SU-DHL-6 (cell line): Measurements from ENCODE around the gene AGFG2.
"Not testable (repeated sequence)": the region's sequence is repeated elsewhere in the genome, so short reads cannot be mapped to it uniquely, and the experiment has no call there.

Experiments used
- EZH2phosphoT487 ChIP-seq: fragments of 200-600 bp; sonication (generic), shearing (Covaris generic); conservative IDR thresholded peaks from 2 replicates; pipeline ENCODE4 v1.6.1; 2018; ENCODE audit warnings: mild to moderate bottlenecking, antibody characterized with exemption, low read length, moderate library complexity, mixed read lengths
- TF ChIP-seq, protein P1 (sequence below): fragments of 200-600 bp; sonication (generic); IDR thresholded peaks from one replicate; pipeline ENCODE4 v1.5.1; 2017; ENCODE audit warnings: antibody characterized with exemption, mild to moderate bottlenecking, low read length, moderate library complexity; ENCODE audit not compliant: insufficient read depth, poor library complexity, severe bottlenecking

GRCh38 chr7:100536695-100537094 is 2.3 kb upstream of the AGFG2 start:
- TF ChIP-seq, protein P1, sequence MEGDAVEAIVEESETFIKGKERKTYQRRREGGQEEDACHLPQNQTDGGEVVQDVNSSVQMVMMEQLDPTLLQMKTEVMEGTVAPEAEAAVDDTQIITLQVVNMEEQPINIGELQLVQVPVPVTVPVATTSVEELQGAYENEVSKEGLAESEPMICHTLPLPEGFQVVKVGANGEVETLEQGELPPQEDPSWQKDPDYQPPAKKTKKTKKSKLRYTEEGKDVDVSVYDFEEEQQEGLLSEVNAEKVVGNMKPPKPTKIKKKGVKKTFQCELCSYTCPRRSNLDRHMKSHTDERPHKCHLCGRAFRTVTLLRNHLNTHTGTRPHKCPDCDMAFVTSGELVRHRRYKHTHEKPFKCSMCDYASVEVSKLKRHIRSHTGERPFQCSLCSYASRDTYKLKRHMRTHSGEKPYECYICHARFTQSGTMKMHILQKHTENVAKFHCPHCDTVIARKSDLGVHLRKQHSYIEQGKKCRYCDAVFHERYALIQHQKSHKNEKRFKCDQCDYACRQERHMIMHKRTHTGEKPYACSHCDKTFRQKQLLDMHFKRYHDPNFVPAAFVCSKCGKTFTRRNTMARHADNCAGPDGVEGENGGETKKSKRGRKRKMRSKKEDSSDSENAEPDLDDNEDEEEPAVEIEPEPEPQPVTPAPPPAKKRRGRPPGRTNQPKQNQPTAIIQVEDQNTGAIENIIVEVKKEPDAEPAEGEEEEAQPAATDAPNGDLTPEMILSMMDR = not testable (repeated sequence)
- TF ChIP-seq EZH2phosphoT487 = not testable (repeated sequence)
